Smooth muscle cell (in vitro differentiated cells): ENCODE data around the gene SRGAP2B. TPM values are rescaled to one million over a fixed set of nuclear protein-coding genes. Genes with fewer than 3 reads are reported as not detected.

Experiments used
- polyA plus RNA-seq: library from polyadenylated mRNA; unstranded; fragments of >200 nt; fragmentation: Nextera tagmentation; extraction: Ambion mirVana; gene quantifications from 2 replicates; pipeline ENCODE4 v1.2.1, GENCODE V29; 2016
- small RNA-seq: library from RNA; depleted of rRNA; stranded (forward); fragments of <200 nt; gene quantifications from one replicate; pipeline ENCODE3, GENCODE V24; 2014
- total RNA-seq: library from RNA; depleted of rRNA; stranded (reverse); fragments of >200 nt; gene quantifications from 2 replicates; pipeline ENCODE4 v1.2.3, GENCODE V29; 2014

Gene SRGAP2B
- total and polyA plus RNA-seq, 2 experiments from 2014 or later = 8.8 to 49.6 TPM

Small RNAs within 50 kb of the gene (small RNA-seq; reads per million reads assigned to genes)
- not detected for gene AC242498.1

Other genes with a start within 250 kb of the SRGAP2B start
- 0.54 and 0.67 TPM in 2 replicates for gene FAM72D, start 646 bp upstream of the SRGAP2B start, total RNA-seq
- 0.26 and 0.50 TPM in 2 replicates for gene FAM72D, start 646 bp upstream of the SRGAP2B start, polyA plus RNA-seq
- gene PPIAL4D, start 146.8 kb upstream of the SRGAP2B start, total RNA-seq = not detected in 2 replicates
- gene PPIAL4D, start 146.8 kb upstream of the SRGAP2B start, polyA plus RNA-seq = not detected in 2 replicates